ENCODE results near the gene P4HA2. TPM values are rescaled to one million over a fixed set of nuclear protein-coding genes. Genes with fewer than 3 reads are reported as not detected.

P4HA2 gene
- total and polyA plus RNA-seq, 2 donors from 2014 or later: 32.5 to 54.1 TPM

DNA sequence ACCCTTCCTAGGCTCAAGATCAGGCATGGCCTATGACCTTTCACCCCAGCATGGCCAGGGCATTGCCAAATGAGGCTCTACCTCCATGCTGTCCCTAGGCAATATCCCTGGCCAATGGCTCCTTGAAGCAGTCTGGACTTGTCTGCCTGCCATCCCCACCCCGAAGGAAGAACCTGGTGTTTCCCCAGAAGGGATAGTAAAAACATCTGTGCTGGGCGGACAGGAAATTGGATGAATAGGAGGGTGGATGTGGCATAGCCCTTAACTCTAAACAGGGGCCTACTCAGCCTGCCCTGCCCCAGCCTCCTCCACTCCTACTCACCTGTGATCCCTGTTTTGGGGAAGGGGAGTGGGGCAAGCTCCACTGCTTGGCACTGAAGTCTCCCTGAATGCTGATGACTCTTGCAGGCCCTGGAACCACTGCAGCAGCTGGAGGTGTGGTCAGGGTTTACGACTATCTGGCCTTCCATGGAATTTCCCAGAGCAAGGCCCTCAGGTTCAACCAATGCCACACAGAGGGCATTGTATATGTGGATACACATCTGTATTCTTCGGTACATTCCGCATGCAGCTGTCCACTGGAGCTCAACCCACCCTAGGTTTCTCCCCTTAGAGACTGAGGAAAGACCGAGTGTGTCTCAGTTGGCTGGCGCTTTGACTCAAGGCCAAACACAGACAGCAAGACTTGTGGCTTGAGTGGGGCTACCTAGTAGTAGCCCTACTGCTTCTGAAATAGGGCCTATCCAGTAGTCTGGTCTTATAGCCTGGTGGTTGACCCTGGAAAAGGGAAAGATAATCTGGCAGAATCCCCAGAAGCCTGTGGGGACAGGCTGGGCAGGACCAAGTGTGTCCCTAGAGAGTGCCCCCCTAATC lies 6.4 kb upstream of the P4HA2 start:
- H3K9me3 ChIP-seq (ENCODE audit: control insufficient read depth in 2 of 3, insufficient read depth in 1 of 3, low read length in 3 of 3): no peaks in the 10 kb centered on the region
- no peak overlapping the region for H3K27ac ChIP-seq (ENCODE audit: low read depth in 2 of 2, low read length in 2 of 2)
- H3K36me3 ChIP-seq (ENCODE audit: control insufficient read depth in 2 of 3, insufficient read depth in 3 of 3, low read length in 3 of 3): no peaks in the 10 kb centered on the region
- intact Hi-C loops (cut with DNase I): no loop called here
- H3K9ac ChIP-seq (ENCODE audit: low read length in 3 of 3): no peak overlapping the region
- no peaks in the 10 kb centered on the region for H3K27me3 ChIP-seq (ENCODE audit: control insufficient read depth, insufficient read depth, low read length)
- no peak for FAIRE-seq
- H3K4me1 ChIP-seq (ENCODE audit: control insufficient read depth in 2 of 3, insufficient read depth in 2 of 3, low read depth in 1 of 3, low read length in 3 of 3): peaks cover 0 to 6% (median 4%) of the 10 kb centered on the region in 3 donors
- H3K4me3 ChIP-seq (ENCODE audit: low read length in 3 of 3): no peak overlapping the region
- no peak for TF ChIP-seq CTCF (IDR thresholded peaks at IDR 0.05; ENCODE audit: borderline replicate concordance, extremely low read depth, insufficient read depth)
- peak in 1 of 5 donors; percentile 19 for DNase-seq

GRCh38 chr5:132233081-132233480 lies 5.4 kb upstream of the P4HA2 start:
- no peak overlapping the region for H3K27ac ChIP-seq (ENCODE audit: low read depth in 2 of 2, low read length in 2 of 2)
- TF ChIP-seq CTCF (IDR thresholded peaks at IDR 0.05; ENCODE audit: borderline replicate concordance, extremely low read depth, insufficient read depth): no peak
- peaks cover 0 to 2% (median 0%) of the 10 kb centered on the region in 3 donors for H3K4me1 ChIP-seq (ENCODE audit: control insufficient read depth in 2 of 3, insufficient read depth in 2 of 3, low read depth in 1 of 3, low read length in 3 of 3)
- no peak for DNase-seq
- no peaks in the 10 kb centered on the region for H3K27me3 ChIP-seq (ENCODE audit: control insufficient read depth, insufficient read depth, low read length)
- H3K36me3 ChIP-seq (ENCODE audit: control insufficient read depth in 2 of 3, insufficient read depth in 3 of 3, low read length in 3 of 3): no peaks in the 10 kb centered on the region
- H3K9ac ChIP-seq (ENCODE audit: low read length in 3 of 3): no peak overlapping the region
- intact Hi-C loops (cut with DNase I): no loop called here
- no peaks in the 10 kb centered on the region for H3K9me3 ChIP-seq (ENCODE audit: control insufficient read depth in 2 of 3, insufficient read depth in 1 of 3, low read length in 3 of 3)
- H3K4me3 ChIP-seq (ENCODE audit: low read length in 3 of 3): no peak overlapping the region
- no peak for FAIRE-seq

DNA sequence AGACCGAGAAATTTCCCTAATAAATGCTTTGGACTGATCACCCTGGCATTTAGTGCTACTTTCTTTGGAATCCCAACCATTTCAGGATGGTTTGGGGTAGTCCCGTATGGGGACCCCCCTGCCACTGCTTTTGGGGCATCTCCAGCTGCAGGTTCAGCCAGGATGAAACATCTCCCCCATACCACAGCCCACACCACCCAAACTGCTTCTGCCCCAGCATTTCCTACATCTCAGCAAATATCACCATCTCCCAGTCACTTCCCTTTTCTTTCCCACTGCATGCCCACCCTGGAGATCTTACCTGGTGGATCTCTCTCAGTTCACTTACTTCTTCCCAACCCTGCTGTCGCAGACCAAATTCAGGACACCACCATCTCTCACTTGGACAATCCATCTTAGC lies 4.8 kb upstream of the P4HA2 start:
- intact Hi-C loops (cut with DNase I): no loop called here
- no peaks in the 10 kb centered on the region for H3K9me3 ChIP-seq (ENCODE audit: control insufficient read depth in 2 of 3, insufficient read depth in 1 of 3, low read length in 3 of 3)
- no peaks in the 10 kb centered on the region for H3K36me3 ChIP-seq (ENCODE audit: control insufficient read depth in 2 of 3, insufficient read depth in 3 of 3, low read length in 3 of 3)
- TF ChIP-seq CTCF (IDR thresholded peaks at IDR 0.05; ENCODE audit: borderline replicate concordance, extremely low read depth, insufficient read depth): no peak
- no peak overlapping the region for H3K4me3 ChIP-seq (ENCODE audit: low read length in 3 of 3)
- DNase-seq (peak in 1 of 5 donors; percentile 12), FAIRE-seq (no peak)
- no peaks in the 10 kb centered on the region for H3K4me1 ChIP-seq (ENCODE audit: control insufficient read depth in 2 of 3, insufficient read depth in 2 of 3, low read depth in 1 of 3, low read length in 3 of 3)
- no peaks in the 10 kb centered on the region for H3K27me3 ChIP-seq (ENCODE audit: control insufficient read depth, insufficient read depth, low read length)
- H3K27ac ChIP-seq (ENCODE audit: low read depth in 2 of 2, low read length in 2 of 2): no peak overlapping the region
- H3K9ac ChIP-seq (ENCODE audit: low read length in 3 of 3): no peak overlapping the region

All from kidney (tissue), 14 donors.